T-helper 17 cell (primary cell): ENCODE data around the gene DIP2C. TPM values are rescaled to one million over a fixed set of nuclear protein-coding genes. Genes with fewer than 3 reads are reported as not detected.
"Not testable (repeated sequence)": the region's sequence is repeated elsewhere in the genome, so short reads cannot be mapped to it uniquely, and the experiment has no call there.

Source experiments
- ATAC-seq: fragments of 150-1000 bp; cut with Tn5 transposase; 2 replicates; pipeline ENCODE4 v1.10.0; 2021; ENCODE audit warnings: mild to moderate bottlenecking, moderate library complexity
- DNase-seq, 3 donors: peaks; one replicate each; pipeline versions ENCODE4 v3.0.0 to v3.0.0-alpha.2; 2020 to 2021
- H3K9me3 ChIP-seq: one replicate; pipeline ENCODE4 v1.7.0; 2013; ENCODE audit warnings: low read length, mild to moderate bottlenecking; ENCODE audit not compliant: control insufficient read depth, poor library complexity, severe bottlenecking
- H3K27ac Mint-ChIP-seq: one replicate; pipeline ENCODE4 v1.8.0; 2022; ENCODE audit warnings: mild to moderate bottlenecking, moderate library complexity, mixed read lengths
- H3K27me3 Mint-ChIP-seq: one replicate; pipeline ENCODE4 v1.8.0; 2022; ENCODE audit warnings: mixed read lengths
- H3K36me3 Mint-ChIP-seq: one replicate; pipeline ENCODE4 v1.8.0; 2022; ENCODE audit warnings: low read depth, mixed read lengths
- H3K4me1 Mint-ChIP-seq: one replicate; pipeline ENCODE4 v1.8.0; 2022; ENCODE audit warnings: mild to moderate bottlenecking, mixed read lengths
- H3K4me3 Mint-ChIP-seq: one replicate; pipeline ENCODE4 v1.8.0; 2022; ENCODE audit warnings: mild to moderate bottlenecking, moderate library complexity, mixed read lengths
- total RNA-seq, 4 donors: library from RNA in 2 of 4; stranded (reverse) in 2 of 4; gene quantifications; one replicate each; pipeline ENCODE4 v1.2.3 and lab custom pipeline; 2022 to 2026

DIP2C gene
- total RNA-seq, 2 donors from 2014 or later: 4.1 to 6.0 TPM

DNA sequence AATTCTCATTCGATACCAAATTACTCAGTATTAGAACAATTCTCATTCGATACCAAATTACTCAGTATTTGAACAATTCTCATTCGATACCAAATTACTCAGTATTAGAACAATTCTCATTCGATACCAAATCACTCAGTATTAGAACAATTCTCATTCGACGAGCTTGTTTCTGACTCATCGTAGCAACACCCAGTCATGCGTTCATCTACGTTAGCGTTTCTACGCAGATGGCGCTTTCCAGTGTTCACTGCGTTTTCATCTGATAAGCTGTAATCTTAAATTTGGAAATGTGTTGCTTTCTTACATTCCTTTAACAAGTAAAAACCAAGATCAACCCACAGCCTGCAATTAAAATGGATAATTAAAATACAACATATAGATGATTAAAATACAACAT, 277.9 kb downstream of the DIP2C start:
- H3K27me3 Mint-ChIP-seq: no peaks in the 10 kb centered on the region
- peaks cover 4% of the 10 kb centered on the region for H3K4me1 Mint-ChIP-seq
- no peak overlapping the region for H3K4me3 Mint-ChIP-seq
- no peak overlapping the region for H3K27ac Mint-ChIP-seq
- H3K9me3 ChIP-seq: no peaks in the 10 kb centered on the region
- no peaks in the 10 kb centered on the region for H3K36me3 Mint-ChIP-seq
- ATAC-seq (no peak), DNase-seq (no peak)

DNA sequence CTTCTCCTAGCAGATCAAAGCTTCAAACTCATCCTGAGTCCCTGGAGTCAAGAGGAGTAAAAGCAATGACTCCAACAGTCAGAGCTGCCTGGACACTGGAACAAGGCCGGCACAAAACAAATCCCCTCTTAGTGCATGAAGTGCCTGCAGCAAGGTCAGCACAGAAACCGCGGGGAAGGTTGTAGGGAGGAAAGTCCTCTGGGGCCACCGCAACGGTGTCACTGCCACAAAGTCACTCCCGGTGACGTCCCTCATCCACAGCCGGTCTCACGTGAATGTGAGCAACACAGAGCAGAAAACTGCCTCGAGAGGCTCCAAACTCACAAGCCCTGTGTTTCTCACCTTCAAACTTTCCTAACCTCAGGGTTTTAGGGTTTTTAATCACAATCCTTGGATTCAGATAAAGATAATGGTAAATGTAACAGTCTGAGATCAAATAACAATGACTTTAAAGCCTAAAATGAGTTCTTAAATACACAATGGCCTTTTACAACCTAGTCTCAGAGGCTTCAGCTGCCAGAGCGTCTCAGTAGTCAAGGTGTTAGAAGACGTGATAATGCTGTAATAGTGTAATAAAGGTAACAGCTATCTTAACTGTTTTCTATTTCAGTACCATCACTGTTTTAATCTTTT, 279.9 kb downstream of the DIP2C start:
- ATAC-seq: no peak
- no peak overlapping the region for H3K4me3 Mint-ChIP-seq
- H3K36me3 Mint-ChIP-seq: peaks cover 2% of the 10 kb centered on the region
- H3K9me3 ChIP-seq: no peaks in the 10 kb centered on the region
- no peak overlapping the region for H3K27ac Mint-ChIP-seq
- no peak for DNase-seq
- peaks cover 4% of the 10 kb centered on the region for H3K27me3 Mint-ChIP-seq
- peaks cover 4% of the 10 kb centered on the region for H3K4me1 Mint-ChIP-seq

DNA sequence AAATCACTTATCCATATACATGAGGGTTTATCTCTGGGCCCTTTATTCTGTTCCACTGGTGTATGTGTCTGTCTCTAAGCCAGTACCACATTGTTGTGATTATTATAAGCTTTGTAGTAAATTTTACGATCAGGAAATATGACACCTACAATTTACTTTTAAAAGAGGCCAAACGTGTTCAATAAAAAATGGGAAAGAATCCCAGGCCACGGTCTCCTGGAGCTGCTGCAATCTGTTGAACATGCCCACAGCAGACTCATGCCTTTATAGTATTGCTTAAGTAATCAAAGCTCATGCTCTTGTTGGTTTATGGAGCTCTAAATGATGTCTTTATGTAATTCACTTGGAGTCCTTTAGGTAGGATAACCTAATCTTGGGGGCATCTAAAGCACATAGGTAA, 281.2 kb downstream of the DIP2C start:
- DNase-seq (no peak), ATAC-seq (no peak)
- Mint-ChIP-seq H3K4me3 (no peak overlapping the region), H3K27me3 (peaks cover 4% of the 10 kb centered on the region), H3K36me3 (peaks cover 2% of the 10 kb centered on the region), H3K27ac (no peak overlapping the region), H3K4me1 (peaks cover 4% of the 10 kb centered on the region)
- no peaks in the 10 kb centered on the region for H3K9me3 ChIP-seq

DNA sequence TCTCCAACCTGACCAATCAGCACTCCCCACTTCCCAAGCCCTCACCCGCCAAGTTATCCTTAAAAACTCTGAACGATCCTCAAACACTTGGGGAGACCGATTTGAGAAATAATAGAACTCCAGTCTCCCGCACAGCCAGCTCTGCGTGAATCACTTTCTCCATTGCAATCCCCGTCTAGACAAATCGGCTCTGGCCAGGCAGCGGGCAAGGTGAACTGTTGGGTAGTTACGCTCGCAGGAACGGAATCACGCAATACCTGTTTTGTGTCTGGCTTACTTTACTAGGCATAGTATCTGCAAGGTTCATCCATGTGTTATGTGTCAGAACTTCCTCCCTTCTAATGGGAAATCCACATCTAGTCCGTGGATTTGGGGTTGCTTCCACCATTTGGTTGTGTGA, 282.5 kb downstream of the DIP2C start:
- DNase-seq: no peak
- peaks cover 4% of the 10 kb centered on the region for H3K27me3 Mint-ChIP-seq

DNA sequence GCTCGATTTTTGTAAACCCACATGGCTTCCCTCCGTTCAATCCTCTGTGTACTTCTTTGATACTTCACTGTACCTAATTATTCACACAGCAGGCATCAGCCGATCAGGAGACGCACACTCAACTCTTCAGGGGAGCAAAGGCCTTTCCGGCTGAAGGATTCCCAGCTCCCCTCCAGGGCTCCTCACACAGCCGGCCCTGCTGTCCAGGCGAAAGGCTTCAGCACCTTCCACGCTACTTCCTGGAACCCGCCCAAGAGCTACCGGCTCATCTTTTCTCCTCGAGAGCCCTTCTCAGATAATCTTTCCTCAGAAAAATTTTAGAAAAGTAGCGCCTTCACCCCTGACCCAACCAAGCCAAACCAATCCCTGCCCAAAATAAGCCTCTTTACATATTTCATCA, 283.8 kb downstream of the DIP2C start:
- no peaks in the 10 kb centered on the region for H3K9me3 ChIP-seq
- peak overlapping the region; percentile 60 for H3K27ac Mint-ChIP-seq
- DNase-seq: no peak
- peaks cover 4% of the 10 kb centered on the region for H3K27me3 Mint-ChIP-seq
- no peaks in the 10 kb centered on the region for H3K4me1 Mint-ChIP-seq
- peaks cover 2% of the 10 kb centered on the region for H3K36me3 Mint-ChIP-seq
- no peak overlapping the region for H3K4me3 Mint-ChIP-seq
- no peak for ATAC-seq

More for the DNA sequence above, 282.5 kb downstream of the DIP2C start:
- Mint-ChIP-seq H3K27ac (no peak overlapping the region), H3K4me3 (no peak overlapping the region), H3K4me1 (peaks cover 4% of the 10 kb centered on the region), H3K36me3 (peaks cover 2% of the 10 kb centered on the region)
- H3K9me3 ChIP-seq: no peaks in the 10 kb centered on the region
- ATAC-seq: no peak

DNA sequence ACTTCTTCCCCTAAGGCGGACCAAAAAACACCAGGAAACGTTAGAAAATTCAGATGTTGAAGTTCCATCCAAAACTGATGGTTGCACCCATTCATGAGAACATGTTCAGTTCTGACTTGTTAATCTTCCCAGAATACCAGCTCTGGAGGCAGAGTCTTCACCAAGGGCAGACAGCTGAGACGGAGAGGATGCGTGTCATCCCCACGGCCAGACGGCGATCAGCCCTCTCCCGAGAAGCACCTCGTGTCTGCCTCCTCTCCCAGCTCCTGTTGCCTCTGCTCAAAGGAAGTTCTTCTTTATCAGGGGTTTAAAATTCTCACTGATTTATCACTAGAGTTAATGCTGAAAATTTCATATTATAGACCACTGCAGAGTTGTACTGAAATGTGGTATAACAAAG, 284.5 kb downstream of the DIP2C start:
- no peaks in the 10 kb centered on the region for H3K9me3 ChIP-seq
- H3K27ac Mint-ChIP-seq: no peak overlapping the region
- peaks cover 2% of the 10 kb centered on the region for H3K36me3 Mint-ChIP-seq
- peaks cover 4% of the 10 kb centered on the region for H3K27me3 Mint-ChIP-seq
- no peak overlapping the region for H3K4me3 Mint-ChIP-seq
- DNase-seq (no peak), ATAC-seq (no peak)
- H3K4me1 Mint-ChIP-seq: no peaks in the 10 kb centered on the region

DNA sequence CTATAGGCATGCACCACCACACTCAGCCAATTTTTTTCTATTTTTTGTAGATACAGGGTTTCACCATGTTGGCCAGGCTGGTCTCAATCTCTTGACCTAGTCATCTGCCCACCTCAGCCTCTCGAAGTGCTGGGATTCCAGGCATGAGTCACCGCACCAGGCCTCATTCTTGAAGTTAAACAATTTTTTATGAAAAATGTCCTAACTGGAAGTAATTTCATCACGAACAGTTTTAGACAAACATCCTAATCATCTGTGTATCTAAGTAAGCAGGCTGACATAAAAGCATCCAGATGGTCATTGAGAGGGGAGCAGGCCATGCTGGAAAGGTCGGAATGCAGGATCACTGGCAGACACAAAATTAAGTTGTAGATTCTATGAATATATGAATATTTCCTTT, 285.1 kb downstream of the DIP2C start:
- H3K27ac Mint-ChIP-seq: no peak overlapping the region
- peaks cover 4% of the 10 kb centered on the region for H3K27me3 Mint-ChIP-seq
- H3K4me1 Mint-ChIP-seq: no peaks in the 10 kb centered on the region
- DNase-seq (no peak), ATAC-seq (no peak)
- H3K4me3 Mint-ChIP-seq: no peak overlapping the region
- H3K36me3 Mint-ChIP-seq: peaks cover 2% of the 10 kb centered on the region
- H3K9me3 ChIP-seq: no peaks in the 10 kb centered on the region

DNA sequence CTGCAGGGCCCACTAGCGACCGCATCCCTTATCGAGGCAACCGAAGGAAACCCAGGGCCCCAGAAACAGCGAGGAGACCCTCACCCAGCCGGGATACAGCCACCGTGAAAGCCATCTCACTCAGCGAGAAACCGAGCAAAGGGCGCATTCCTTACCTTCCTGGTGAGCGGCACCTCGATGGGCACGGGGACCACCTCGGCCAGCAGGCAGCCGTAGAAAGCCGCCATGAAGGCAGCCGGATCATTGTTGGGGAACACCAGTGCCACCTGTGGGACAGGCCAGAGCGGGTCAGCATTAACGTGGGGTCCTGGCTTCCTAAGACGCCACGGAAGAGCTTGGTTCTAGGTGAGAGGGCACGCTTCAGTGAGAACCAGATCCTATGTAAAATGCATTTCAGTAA, 290.5 kb downstream of the DIP2C start:
- no peak for ATAC-seq
- no peaks in the 10 kb centered on the region for H3K9me3 ChIP-seq
- DNase-seq: no peak
- Mint-ChIP-seq H3K27me3 (no peaks in the 10 kb centered on the region), H3K4me1 (peaks cover 4% of the 10 kb centered on the region), H3K36me3 (no peaks in the 10 kb centered on the region), H3K27ac (no peak overlapping the region), H3K4me3 (no peak overlapping the region)

DNA sequence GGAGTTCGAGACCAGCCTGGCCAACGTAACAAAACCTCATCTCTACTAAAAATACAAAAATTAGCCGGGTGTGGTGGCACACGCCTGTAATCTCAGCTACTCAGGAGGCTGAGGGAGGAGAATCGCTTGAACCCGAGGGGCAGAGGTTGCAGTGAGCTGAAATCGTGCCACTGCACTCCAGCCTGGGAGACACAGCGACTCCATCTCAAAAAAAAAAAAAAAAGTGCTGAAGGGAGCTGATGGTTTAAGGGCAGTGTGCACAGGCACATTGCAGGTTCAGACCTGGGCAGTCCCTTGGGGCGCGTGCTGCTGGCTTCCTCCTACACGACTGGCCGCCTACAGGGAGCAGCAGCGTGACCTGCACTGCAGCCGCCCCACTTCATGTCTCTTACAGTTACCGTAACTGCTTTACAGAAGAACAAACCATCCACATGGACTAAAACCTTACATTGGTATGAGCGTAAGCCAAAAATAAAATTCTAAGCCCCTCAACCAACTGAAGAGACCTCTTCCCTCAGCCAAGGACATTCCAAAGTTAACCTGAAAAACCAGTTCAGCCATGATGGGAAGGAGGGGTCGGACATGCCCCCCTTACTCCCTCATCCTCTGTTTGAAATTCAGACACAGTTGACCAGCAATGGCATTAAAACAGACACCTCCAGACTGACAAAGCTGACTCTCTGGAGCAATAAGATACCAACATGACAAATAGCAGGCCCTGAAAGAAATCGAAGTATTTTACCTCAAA, 292.0 kb downstream of the DIP2C start:
- no peak for ATAC-seq
- Mint-ChIP-seq H3K27me3 (peaks cover 5% of the 10 kb centered on the region), H3K4me3 (no peak overlapping the region), H3K4me1 (peaks cover 11% of the 10 kb centered on the region), H3K36me3 (no peaks in the 10 kb centered on the region), H3K27ac (no peak overlapping the region)
- H3K9me3 ChIP-seq: no peaks in the 10 kb centered on the region
- DNase-seq: no peak

DNA sequence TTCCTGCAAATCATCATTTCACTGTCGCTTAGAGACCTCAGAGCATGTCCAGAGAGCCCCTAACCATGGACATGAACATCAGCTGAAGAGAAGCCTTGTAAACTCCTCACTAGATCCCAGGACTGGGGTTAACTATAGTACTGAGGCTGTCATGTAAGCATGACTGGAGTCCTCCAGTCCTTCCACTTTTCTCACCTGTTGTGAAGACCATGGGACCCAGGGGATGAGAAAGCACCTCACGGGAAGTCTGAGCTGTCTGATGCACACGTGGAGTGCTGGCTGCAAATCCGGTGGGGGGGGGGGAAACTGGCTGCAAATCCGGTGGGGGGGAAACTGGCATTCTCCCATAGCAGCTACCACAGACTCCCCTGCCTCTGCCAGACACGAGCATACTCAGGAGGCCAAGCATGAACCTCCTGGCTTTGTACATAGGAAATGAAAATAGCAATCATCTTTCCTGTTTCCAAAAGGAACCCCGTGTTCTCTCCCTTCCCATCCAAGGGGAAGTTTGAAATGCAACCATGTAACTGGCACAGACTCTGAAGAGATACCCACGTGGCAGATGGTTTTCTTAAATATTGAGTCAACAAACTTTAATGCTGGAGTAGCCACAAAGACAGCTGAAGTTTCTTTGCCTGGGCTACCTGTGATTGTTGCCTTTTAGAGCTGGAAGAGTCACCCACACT, 292.8 kb downstream of the DIP2C start:
- no peaks in the 10 kb centered on the region for H3K36me3 Mint-ChIP-seq
- DNase-seq: no peak
- peaks cover 5% of the 10 kb centered on the region for H3K27me3 Mint-ChIP-seq
- no peaks in the 10 kb centered on the region for H3K9me3 ChIP-seq
- peaks cover 11% of the 10 kb centered on the region for H3K4me1 Mint-ChIP-seq
- ATAC-seq: no peak
- H3K27ac Mint-ChIP-seq: peak overlapping the region; percentile 4
- no peak overlapping the region for H3K4me3 Mint-ChIP-seq

DNA sequence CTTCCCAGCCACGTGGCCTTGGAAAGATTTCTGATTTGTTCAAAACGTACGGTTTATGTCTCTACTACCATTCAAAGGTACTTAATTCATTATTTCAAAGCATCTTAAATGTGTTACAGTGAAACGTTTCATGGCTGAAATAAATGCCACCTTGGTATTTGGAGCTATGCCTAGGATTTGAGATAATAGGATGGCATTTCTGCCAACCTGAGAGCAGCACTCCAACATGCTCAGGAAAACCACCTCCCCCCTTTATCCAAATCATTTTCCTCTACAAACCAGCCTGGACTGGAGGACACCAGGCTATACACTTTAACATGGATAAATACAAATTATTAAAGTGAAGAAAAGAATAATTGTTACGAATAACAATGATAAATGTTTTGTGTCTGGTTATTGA, 293.4 kb downstream of the DIP2C start:
- peaks cover 5% of the 10 kb centered on the region for H3K27me3 Mint-ChIP-seq
- no peaks in the 10 kb centered on the region for H3K36me3 Mint-ChIP-seq
- ATAC-seq: no peak
- no peak for DNase-seq
- H3K4me3 Mint-ChIP-seq: no peak overlapping the region
- no peaks in the 10 kb centered on the region for H3K9me3 ChIP-seq
- H3K4me1 Mint-ChIP-seq: peaks cover 11% of the 10 kb centered on the region
- H3K27ac Mint-ChIP-seq: peak overlapping the region; percentile 4

DNA sequence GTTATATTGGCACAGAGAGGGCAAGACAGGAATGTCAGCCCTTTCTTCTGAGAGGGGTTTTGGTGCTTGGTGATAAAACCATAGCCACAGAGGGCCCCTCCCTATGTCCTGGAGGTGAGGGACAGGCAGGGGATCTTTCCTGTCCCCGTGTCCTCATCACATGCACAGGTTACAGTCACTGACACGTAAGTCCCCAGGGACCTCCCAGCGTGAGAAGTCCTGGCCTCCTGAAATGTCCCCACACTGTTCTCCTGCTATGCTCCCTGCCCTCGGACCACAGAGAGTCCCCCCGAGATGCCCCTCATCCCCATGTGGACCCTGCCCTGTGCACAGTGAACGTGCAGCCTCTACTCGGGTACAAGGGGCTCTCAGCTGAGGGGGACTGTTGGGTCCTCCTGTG, 293.8 kb downstream of the DIP2C start:
- Mint-ChIP-seq H3K27ac (no peak overlapping the region), H3K27me3 (peaks cover 5% of the 10 kb centered on the region)
- no peak for ATAC-seq

DNA sequence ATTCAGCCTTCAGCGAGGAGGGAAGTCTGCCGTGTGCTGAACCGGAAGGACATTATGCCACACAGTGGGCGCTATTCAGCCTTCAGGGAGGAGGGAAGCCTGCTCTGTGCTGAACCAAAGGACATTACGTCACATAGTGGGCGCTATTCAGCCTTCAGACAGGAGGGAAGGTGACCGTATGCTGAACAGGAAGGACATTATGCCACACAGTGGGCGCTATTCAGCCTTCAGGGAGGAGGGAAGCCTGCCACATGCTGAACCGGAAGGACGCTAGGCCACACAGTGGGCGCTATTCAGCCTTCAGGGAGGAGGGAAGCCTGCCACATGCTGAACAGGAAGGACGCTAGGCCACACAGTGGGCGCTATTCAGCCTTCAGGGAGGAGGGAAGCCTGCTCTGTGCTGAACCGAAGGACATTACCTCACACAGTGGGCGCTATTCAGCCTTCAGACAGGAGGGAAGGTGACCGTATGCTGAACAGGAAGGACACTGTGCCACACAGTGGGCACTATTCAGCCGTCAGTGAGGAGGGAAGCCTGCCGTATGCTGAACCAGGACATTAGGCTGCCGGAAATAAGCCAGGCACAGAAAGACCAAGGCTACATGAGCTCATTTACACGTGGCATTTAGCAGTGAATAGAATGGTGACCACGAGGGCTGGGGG, 294.9 kb downstream of the DIP2C start:
- H3K4me3 Mint-ChIP-seq, H3K9me3 ChIP-seq, ATAC-seq, H3K36me3 Mint-ChIP-seq, H3K27me3 Mint-ChIP-seq, DNase-seq: not testable (repeated sequence)
- peak overlapping the region; percentile 6 for H3K27ac Mint-ChIP-seq
- peaks cover 11% of the 10 kb centered on the region for H3K4me1 Mint-ChIP-seq

More for the DNA sequence above, 293.8 kb downstream of the DIP2C start:
- H3K9me3 ChIP-seq: no peaks in the 10 kb centered on the region
- no peaks in the 10 kb centered on the region for H3K36me3 Mint-ChIP-seq
- peaks cover 11% of the 10 kb centered on the region for H3K4me1 Mint-ChIP-seq
- no peak overlapping the region for H3K4me3 Mint-ChIP-seq
- no peak for DNase-seq
